SU-DHL-6 (cell line): ENCODE data around the gene WDR83.
"Not testable (repeated sequence)": the region's sequence is repeated elsewhere in the genome, so short reads cannot be mapped to it uniquely, and the experiment has no call there.

Experiments
- H2AFZ ChIP-seq: fragments of 200-600 bp; sonication (generic); 2 replicates; pipeline ENCODE4 v1.6.1; 2014; ENCODE audit warnings: low read depth, mild to moderate bottlenecking, moderate library complexity, mixed read lengths, antibody characterized with exemption, low read length; ENCODE audit not compliant: severe bottlenecking
- H3F3A ChIP-seq: fragments of 200-600 bp; shearing (Covaris generic); 2 replicates; pipeline ENCODE4 v1.6.0; 2016; ENCODE audit warnings: antibody characterized with exemption, mild to moderate bottlenecking; ENCODE audit not compliant: insufficient read depth
- H3K27ac ChIP-seq: fragments of 200-600 bp; sonication (generic); 2 replicates; pipeline ENCODE4 v1.5.1; 2016; ENCODE audit warnings: low read depth, mild to moderate bottlenecking, low read length, moderate library complexity, mixed read lengths
- H3K27me3 ChIP-seq: fragments of 200-600 bp; sonication (generic), shearing (Covaris generic); 2 replicates; pipeline ENCODE4 v1.6.0; 2014; ENCODE audit warnings: mild to moderate bottlenecking, low read length
- H3K36me3 ChIP-seq: fragments of 200-600 bp; sonication (generic); 2 replicates; pipeline ENCODE4 v1.6.1; 2014; ENCODE audit warnings: mild to moderate bottlenecking, low read length, mixed read lengths
- H3K4me2 ChIP-seq: fragments of 300-600, 200-600 bp; shearing (Covaris generic), sonication (generic); 2 replicates; pipeline ENCODE4 v1.6.0; 2014; ENCODE audit warnings: low read length, low read depth, mild to moderate bottlenecking; ENCODE audit not compliant: poor library complexity, severe bottlenecking
- H3K4me3 ChIP-seq: fragments of 200-600 bp; sonication (generic); 2 replicates; pipeline ENCODE4 v1.5.1; 2014; ENCODE audit warnings: antibody characterized with exemption, low read length, mild to moderate bottlenecking, mixed read lengths; ENCODE audit not compliant: insufficient read depth, poor library complexity, severe bottlenecking
- H3K79me2 ChIP-seq: fragments of 200-600 bp; sonication (generic); 2 replicates; pipeline ENCODE4 v1.6.1; 2014; ENCODE audit warnings: mild to moderate bottlenecking, low read length, moderate library complexity; ENCODE audit not compliant: insufficient read depth
- H3K9ac ChIP-seq: fragments of 200-600 bp; sonication (generic); 2 replicates; pipeline ENCODE4 v1.7.0; 2014; ENCODE audit warnings: mild to moderate bottlenecking, low read length
- H3K9me2 ChIP-seq: fragments of 200-600 bp; sonication (generic); replicated peaks from 2 replicates; pipeline ENCODE4 v1.6.1; 2014; ENCODE audit warnings: low read length; ENCODE audit not compliant: insufficient read depth
- H3K9me3 ChIP-seq: fragments of 200-600 bp; sonication (generic); 2 replicates; pipeline ENCODE4 v1.6.1; 2014; ENCODE audit warnings: low read length, mixed read lengths; ENCODE audit not compliant: insufficient read depth
- H4K20me1 ChIP-seq: fragments of 200-600 bp; sonication (generic); 2 replicates; pipeline ENCODE4 v1.6.1; 2014; ENCODE audit warnings: low read depth, mild to moderate bottlenecking, antibody characterized with exemption, low read length, moderate library complexity, mixed read lengths
- CTCF ChIP-seq: fragments of 200-600 bp; sonication (generic); IDR thresholded peaks from one replicate; pipeline ENCODE4 v1.5.1; 2017; ENCODE audit warnings: antibody characterized with exemption, mild to moderate bottlenecking, low read length, moderate library complexity; ENCODE audit not compliant: insufficient read depth, poor library complexity, severe bottlenecking
- EZH2phosphoT487 ChIP-seq: fragments of 200-600 bp; sonication (generic), shearing (Covaris generic); conservative IDR thresholded peaks from 2 replicates; pipeline ENCODE4 v1.6.1; 2018; ENCODE audit warnings: mild to moderate bottlenecking, antibody characterized with exemption, low read length, moderate library complexity, mixed read lengths

WDR83 gene

GRCh38 chr19:12639901-12640613 is 26.6 kb upstream of the WDR83 start:
- no peak overlapping the region for H3K4me3 ChIP-seq
- no peaks in the 10 kb centered on the region for H3K9me2 ChIP-seq
- peak overlapping the region; percentile 44 for H3K9ac ChIP-seq
- H3K9me3 ChIP-seq = no peaks in the 10 kb centered on the region
- TF ChIP-seq CTCF = peak; percentile 78
- TF ChIP-seq EZH2phosphoT487 = no peak
- H3K36me3 ChIP-seq = no peaks in the 10 kb centered on the region
- H3K27me3 ChIP-seq = no peaks in the 10 kb centered on the region
- H3K79me2 ChIP-seq = no peaks in the 10 kb centered on the region
- peak overlapping the region; percentile 85 for H2AFZ ChIP-seq
- H4K20me1 ChIP-seq = no peaks in the 10 kb centered on the region
- peak overlapping the region; percentile 46 for H3K4me2 ChIP-seq
- H3F3A ChIP-seq = 0 out of 2 replicates have a peak, but pooled peaks cover 6% of the 10 kb centered on the region
- no peak overlapping the region for H3K27ac ChIP-seq

- TF ChIP-seq CTCF = no peak
- TF ChIP-seq EZH2phosphoT487 = no peak
- no peak overlapping the region for H3K9ac ChIP-seq
- H3F3A ChIP-seq = no peaks in the 10 kb centered on the region
Measured at GRCh38 chr19:12641456-12641855, 25.2 kb upstream of the WDR83 start.

GRCh38 chr19:12642506-12642905 is 24.1 kb upstream of the WDR83 start:
- H3K36me3 ChIP-seq = no peaks in the 10 kb centered on the region
- no peaks in the 10 kb centered on the region for H3F3A ChIP-seq
- no peaks in the 10 kb centered on the region for H3K9me2 ChIP-seq
- no peak overlapping the region for H3K9ac ChIP-seq
- H3K4me3 ChIP-seq = no peak overlapping the region
- H4K20me1 ChIP-seq = no peaks in the 10 kb centered on the region
- no peak overlapping the region for H3K27ac ChIP-seq
- no peak for TF ChIP-seq EZH2phosphoT487
- TF ChIP-seq CTCF = no peak
- H3K4me2 ChIP-seq = no peak overlapping the region
- no peaks in the 10 kb centered on the region for H3K79me2 ChIP-seq
- no peaks in the 10 kb centered on the region for H3K9me3 ChIP-seq
- no peaks in the 10 kb centered on the region for H3K27me3 ChIP-seq
- H2AFZ ChIP-seq = no peak overlapping the region

More at GRCh38 chr19:12641456-12641855, 25.2 kb upstream of the WDR83 start:
- Histone ChIP-seq H3K9me3 (no peaks in the 10 kb centered on the region), H3K36me3 (no peaks in the 10 kb centered on the region), H3K4me3 (no peak overlapping the region), H3K4me2 (no peak overlapping the region), H3K9me2 (no peaks in the 10 kb centered on the region), H3K27ac (no peak overlapping the region), H3K79me2 (no peaks in the 10 kb centered on the region), H3K27me3 (no peaks in the 10 kb centered on the region), H2AFZ (no peak overlapping the region), H4K20me1 (no peaks in the 10 kb centered on the region)

GRCh38 chr19:12643716-12644115 is 22.9 kb upstream of the WDR83 start:
- not testable (repeated sequence) for H3K36me3 ChIP-seq, H3K4me2 ChIP-seq, H4K20me1 ChIP-seq, H3K9me3 ChIP-seq, H2AFZ ChIP-seq, H3F3A ChIP-seq, H3K27me3 ChIP-seq, H3K9me2 ChIP-seq, H3K4me3 ChIP-seq, H3K79me2 ChIP-seq, H3K9ac ChIP-seq, H3K27ac ChIP-seq
